Peyer's patch (tissue), 4 donors: ENCODE measurements around the gene FERD3L. TPM values are rescaled to one million over a fixed set of nuclear protein-coding genes. Genes with fewer than 3 reads are reported as not detected.
"Not testable (repeated sequence)": the region's sequence is repeated elsewhere in the genome, so short reads cannot be mapped to it uniquely, and the experiment has no call there.

Experiments
- DNase-seq, 3 donors: peaks; one replicate each; pipeline ENCODE4 v3.0.0-alpha.2; 2017 to 2019
- H3K27ac ChIP-seq, 4 donors: fragments of 200-600 bp; sonication (generic); one replicate each; pipeline ENCODE4 v1.5.1; 2016 to 2019
- H3K27me3 ChIP-seq, 2 donors: fragments of 200-600 bp; sonication (generic); one replicate each; pipeline ENCODE4 v1.5.1; 2019
- H3K36me3 ChIP-seq, 3 donors: fragments of 200-600 bp; sonication (generic); one replicate each; pipeline ENCODE4 v1.5.1; 2016 to 2019
- H3K4me1 ChIP-seq, 4 donors: fragments of 200-600 bp; sonication (generic); one replicate each; pipeline ENCODE4 v1.5.1; 2016 to 2019
- H3K4me3 ChIP-seq, 4 donors: fragments of 200-600 bp; sonication (generic); 1 replicate in 3 of 4; 2 replicates in 1 of 4; pipeline ENCODE4 v1.5.1; 2016 to 2019; ENCODE audit warnings: mild to moderate bottlenecking in 1 of 4
- H3K9me3 ChIP-seq, 4 donors: fragments of 200-600 bp; sonication (generic); one replicate each; pipeline ENCODE4 v1.5.1; 2016 to 2019; ENCODE audit warnings: mild to moderate bottlenecking in 1 of 4
- CTCF ChIP-seq, 6 experiments: fragments of 450-650 bp in 4 of 6; fragments of 200-600 bp in 2 of 6; sonication (generic) in 1 of 6; IDR thresholded peaks; one replicate each; pipeline ENCODE4 v1.5.1; 2017 to 2019; ENCODE audit warnings: antibody characterized with exemption in 6 of 6, mild to moderate bottlenecking in 3 of 6, moderate library complexity in 1 of 6
- POLR2A ChIP-seq, 2 donors: fragments of 450-650 bp; IDR thresholded peaks; one replicate each; pipeline ENCODE4 v1.5.1; 2017; ENCODE audit warnings: antibody characterized with exemption in 2 of 2, mild to moderate bottlenecking in 2 of 2, moderate library complexity in 2 of 2
- total RNA-seq, 4 donors: library from RNA; depleted of rRNA; stranded (reverse); fragments of >200 nt; gene quantifications; one replicate each; pipeline ENCODE4 v1.1.0, GENCODE V29; 2016

The FERD3L gene
- not detected for total RNA-seq

GRCh38 chr7:19144661-19145433 is at the start of gene FERD3L:
Gene FERD3L (minus strand): TSS chr7:19145421. CDS start chr7:19145362, 59 bp downstream.
- Histone ChIP-seq H3K36me3 (no peaks in the 10 kb centered on the region), H3K27ac (no peak within 1 kb of the TSS), H3K4me3 (no peak within 1 kb of the TSS), H3K4me1 (no peaks in the 10 kb centered on the region), H3K27me3 (peaks cover 0 to 10% of the 10 kb centered on the region in 2 donors), H3K9me3 (no peaks in the 10 kb centered on the region)
- no peak for DNase-seq
- no peak for TF ChIP-seq CTCF (IDR thresholded peaks at IDR 0.05)

GRCh38 chr7:19194417-19194816 is 49.2 kb upstream of the FERD3L start:
- not testable (repeated sequence) for DNase-seq, H3K36me3 ChIP-seq, H3K9me3 ChIP-seq

GRCh38 chr7:19181634-19182033 is 36.4 kb upstream of the FERD3L start:
- H3K36me3 ChIP-seq = no peaks in the 10 kb centered on the region
- H3K4me3 ChIP-seq = no peak overlapping the region
- H3K27ac ChIP-seq = no peak overlapping the region
- TF ChIP-seq POLR2A (IDR thresholded peaks at IDR 0.05) = no peak
- no peak for TF ChIP-seq CTCF (IDR thresholded peaks at IDR 0.05)
- DNase-seq = no peak
- peaks cover 0 to 12% (median 0%) of the 10 kb centered on the region in 4 donors for H3K9me3 ChIP-seq
- no peaks in the 10 kb centered on the region for H3K4me1 ChIP-seq
- H3K27me3 ChIP-seq = no peaks in the 10 kb centered on the region

More at GRCh38 chr7:19194417-19194816, 49.2 kb upstream of the FERD3L start:
- not testable (repeated sequence) for H3K27ac ChIP-seq, H3K27me3 ChIP-seq, H3K4me3 ChIP-seq, H3K4me1 ChIP-seq

GRCh38 chr7:19178595-19178994 is 33.4 kb upstream of the FERD3L start:
- Histone ChIP-seq H3K27me3 (no peaks in the 10 kb centered on the region), H3K27ac (no peak overlapping the region), H3K9me3 (peaks cover 0 to 7% (median 0%) of the 10 kb centered on the region in 4 donors), H3K36me3 (no peaks in the 10 kb centered on the region), H3K4me1 (no peaks in the 10 kb centered on the region), H3K4me3 (no peak overlapping the region)
- TF ChIP-seq POLR2A (IDR thresholded peaks at IDR 0.05) (no peak), CTCF (IDR thresholded peaks at IDR 0.05) (no peak)
- no peak for DNase-seq

DNA sequence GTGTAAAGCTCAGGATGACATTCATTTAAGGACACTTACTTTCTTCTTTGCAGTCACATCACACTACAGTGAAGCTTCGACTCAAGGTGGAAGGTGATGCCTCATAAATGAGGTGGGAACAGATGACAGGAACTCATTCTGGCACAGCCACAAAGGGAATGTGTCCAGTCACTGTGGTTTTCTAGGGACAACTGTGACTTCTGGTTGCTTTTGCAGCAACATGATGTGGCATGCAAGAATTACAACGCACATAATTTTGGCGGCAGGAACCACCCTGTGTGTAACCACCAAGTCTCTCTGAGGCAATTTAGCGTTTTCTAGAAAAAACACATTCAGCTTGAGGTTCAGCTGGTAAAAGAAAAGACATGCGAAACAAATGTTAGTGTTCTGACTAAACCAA is 32.0 kb upstream of the FERD3L start:
- H3K4me3 ChIP-seq = no peak overlapping the region
- no peak overlapping the region for H3K27ac ChIP-seq
- peaks cover 0 to 6% (median 0%) of the 10 kb centered on the region in 4 donors for H3K9me3 ChIP-seq
- no peaks in the 10 kb centered on the region for H3K27me3 ChIP-seq
- no peak for DNase-seq
- no peaks in the 10 kb centered on the region for H3K36me3 ChIP-seq
- TF ChIP-seq POLR2A (IDR thresholded peaks at IDR 0.05) (no peak), CTCF (IDR thresholded peaks at IDR 0.05) (no peak)
- no peaks in the 10 kb centered on the region for H3K4me1 ChIP-seq

GRCh38 chr7:19175241-19175640 is 30.0 kb upstream of the FERD3L start:
- H3K36me3 ChIP-seq = no peaks in the 10 kb centered on the region
- DNase-seq = no peak
- no peak overlapping the region for H3K4me3 ChIP-seq
- H3K27ac ChIP-seq = no peak overlapping the region
- TF ChIP-seq POLR2A (IDR thresholded peaks at IDR 0.05) (no peak), CTCF (IDR thresholded peaks at IDR 0.05) (no peak)
- H3K4me1 ChIP-seq = no peaks in the 10 kb centered on the region
- no peaks in the 10 kb centered on the region for H3K27me3 ChIP-seq
- no peaks in the 10 kb centered on the region for H3K9me3 ChIP-seq
